A549 (cell line): ENCODE measurements around the gene PCDH9. TPM values are rescaled to one million over a fixed set of nuclear protein-coding genes. Genes with fewer than 3 reads are reported as not detected.
"Not testable (repeated sequence)": the region's sequence is repeated elsewhere in the genome, so short reads cannot be mapped to it uniquely, and the experiment has no call there.

ENCODE experiments used
- ATAC-seq, 2 experiments: fragments of 200-7000 bp in 1 of 2; fragments of >200 bp in 1 of 2; cut with Nextera tagmentation in 1 of 2; cut with Tn5 transposase in 1 of 2; 3 replicates each; pipeline versions ENCODE4 v1.8.0 to v1.9.1; 2018 to 2020; ENCODE audit warnings: mild to moderate bottlenecking in 1 of 2, moderate library complexity in 1 of 2
- CTCF ChIA-PET: fragments of 300-600 bp; sonication (Branson Sonifier 250); formaldehyde crosslinking; extraction: SDS; loops from one replicate; lab custom pipeline; 2021; ENCODE audit warnings: antibody characterized with exemption, inconsistent platforms; lab: Yijun Ruan, JAX
- POLR2A ChIA-PET: fragments of 350-600 bp; formaldehyde crosslinking; extraction: SDS; loops from one replicate; lab custom pipeline; 2021; ENCODE audit warnings: antibody characterized with exemption, inconsistent platforms; lab: Yijun Ruan, JAX
- DNase-seq, 2 experiments: peaks; one replicate each; pipeline versions ENCODE4 v3.0.0 to v3.0.0-alpha.2; 2011 to 2016; ENCODE audit warnings: low read depth in 1 of 2, low spot score in 1 of 2
- FAIRE-seq: peaks from 2 replicates; lab custom pipeline; 2011; peaks lifted over from hg19 to GRCh38; lab: Jason Lieb, UNC
- H3K27ac ChIP-seq, 2 experiments: fragments of >200 bp; sonication (Bioruptor Twin); formaldehyde crosslinking; 3 replicates each; pipeline ENCODE4 v1.5.1; 2016 to 2017
- H3K4me1 ChIP-seq: fragments of >200 bp; sonication (Bioruptor Twin); formaldehyde crosslinking; 3 replicates; pipeline ENCODE4 v1.6.1; 2016
- H3K4me2 ChIP-seq: fragments of >200 bp; sonication (Bioruptor Twin); formaldehyde crosslinking; 3 replicates; pipeline ENCODE4 v1.6.1; 2016
- H3K4me3 ChIP-seq: fragments of >200 bp; sonication (Bioruptor Twin); formaldehyde crosslinking; 3 replicates; pipeline ENCODE4 v1.5.1; 2016
- H3K9me3 ChIP-seq: fragments of >200 bp; sonication (Bioruptor Twin); formaldehyde crosslinking; 3 replicates; pipeline ENCODE4 v1.6.1; 2016
- CBX2 ChIP-seq: fragments of 200-600 bp; sonication (generic); IDR thresholded peaks from 2 replicates; pipeline ENCODE4 v1.6.1; 2016; ENCODE audit warnings: low read depth, mild to moderate bottlenecking, borderline replicate concordance
- CHD2 ChIP-seq: fragments of 150-350 bp; IDR thresholded peaks from 2 replicates; pipeline ENCODE4 v1.6.1; 2014; ENCODE audit warnings: low read length; ENCODE audit not compliant: partially characterized antibody
- EP300 ChIP-seq, 2 experiments: fragments of >200 bp; sonication (Bioruptor Twin); formaldehyde crosslinking; IDR thresholded peaks; 2 replicates in 1 of 2; 3 replicates in 1 of 2; pipeline ENCODE4 v1.6.1; 2016 to 2017
- ESRRA ChIP-seq: fragments of 150-350 bp; IDR thresholded peaks from 2 replicates; pipeline ENCODE4 v1.6.1; 2014; ENCODE audit warnings: mild to moderate bottlenecking, low read length, borderline replicate concordance
- FOSL2 ChIP-seq, 2 experiments: fragments of 450-650 bp in 1 of 2; fragments of >200 bp in 1 of 2; sonication (Bioruptor Twin) in 1 of 2; formaldehyde crosslinking; IDR thresholded peaks; 2 replicates each; pipeline versions ENCODE4 v1.5.0 to v1.6.1; 2016 to 2020; ENCODE audit warnings: mild to moderate bottlenecking in 1 of 2, moderate library complexity in 1 of 2
- HMGXB4 ChIP-seq: fragments of 250-450 bp; sonication (Bioruptor Pico); IDR thresholded peaks from 2 replicates; pipeline ENCODE4 v1.5.0; 2021; ENCODE audit warnings: mild to moderate bottlenecking, moderate library complexity, borderline replicate concordance
- HOXB13 ChIP-seq: fragments of 250-450 bp; sonication (Bioruptor Pico); IDR thresholded peaks from 2 replicates; pipeline ENCODE4 v1.5.0; 2020; ENCODE audit warnings: low read depth, mild to moderate bottlenecking, moderate library complexity
- JUNB ChIP-seq: fragments of >200 bp; sonication (Bioruptor Twin); formaldehyde crosslinking; IDR thresholded peaks from 2 replicates; pipeline ENCODE4 v1.6.1; 2016
- KDM1A ChIP-seq: fragments of 200-600 bp; sonication (generic); IDR thresholded peaks from 2 replicates; pipeline ENCODE4 v1.6.1; 2016; ENCODE audit warnings: low read depth, mild to moderate bottlenecking
- KDM5A ChIP-seq: fragments of 200-600 bp; sonication (generic); IDR thresholded peaks from 2 replicates; pipeline ENCODE4 v1.6.1; 2016; ENCODE audit warnings: antibody characterized with exemption, mild to moderate bottlenecking
- MAX ChIP-seq: IDR thresholded peaks from 2 replicates; pipeline ENCODE4 v1.6.1; 2012
- NFE2L2 ChIP-seq: fragments of 150-350 bp; conservative IDR thresholded peaks from 2 replicates; pipeline ENCODE4 v1.6.1; 2014; ENCODE audit warnings: low read length
- RCOR1 ChIP-seq: fragments of 150-350 bp; IDR thresholded peaks from 2 replicates; pipeline ENCODE4 v1.6.1; 2014; ENCODE audit warnings: antibody characterized with exemption, low read length, low read depth
- RNF2 ChIP-seq: fragments of 200-600 bp; sonication (generic); IDR thresholded peaks from 2 replicates; pipeline ENCODE4 v1.6.1; 2016; ENCODE audit warnings: low read depth, mild to moderate bottlenecking, antibody characterized with exemption, moderate library complexity, borderline replicate concordance
- TFCP2L1 ChIP-seq: fragments of 250-450 bp; sonication (Bioruptor Pico); IDR thresholded peaks from 2 replicates; pipeline ENCODE4 v1.5.0; 2021; ENCODE audit warnings: mild to moderate bottlenecking
- TP53 ChIP-seq: fragments of 250-450 bp; sonication (Bioruptor Pico); IDR thresholded peaks from 2 replicates; pipeline ENCODE4 v1.5.0; 2021; ENCODE audit warnings: mild to moderate bottlenecking, moderate library complexity
- ZFP36 ChIP-seq: fragments of 450-650 bp; IDR thresholded peaks from 2 replicates; pipeline ENCODE4 v1.6.1; 2014; ENCODE audit warnings: borderline replicate concordance; ENCODE audit not compliant: partially characterized antibody
- WGBS: methylation state at CpG from one replicate; pipeline ENCODE4 v1.1.6; 2017; ENCODE audit errors: missing lambda C conversion rate; 5-methylcytosine and 5-hydroxymethylcytosine counted together
- polyA plus RNA-seq, 4 experiments: library from polyadenylated mRNA; depleted of rRNA in 3 of 4; stranded (reverse); fragments of >200 nt; fragmentation: RNase III in 1 of 4; extraction: RNeasy Plus Mini Kit Qiagen cat#74134 plus additional on column Dnase treatment in 1 of 4; gene quantifications; 2 replicates in 3 of 4; 3 replicates in 1 of 4; pipeline ENCODE4 v1.2.3, GENCODE V29; 2011 to 2017
- small RNA-seq, 6 experiments: library from RNA; depleted of rRNA; stranded (forward); fragments of <200 nt; gene quantifications; one replicate each; pipeline ENCODE3, GENCODE V24; 2012

PCDH9 gene
- polyA plus RNA-seq, 2 of the 4 experiments (the other 2 are of a cell fraction) = 16.0 to 29.5 TPM

- DNase-seq (no peak), FAIRE-seq (no peak), ATAC-seq (no peak)
- H3K27ac ChIP-seq = no peak overlapping the region
- 26% methylated on average over 1 of the region's 1 CpG for WGBS
- H3K4me1 ChIP-seq = no peaks in the 10 kb centered on the region
- H3K9me3 ChIP-seq = no peaks in the 10 kb centered on the region
- no peak overlapping the region for H3K4me3 ChIP-seq
- TF ChIP-seq KDM1A = no peak
- no peak for TF ChIP-seq KDM5A
- no peak for TF ChIP-seq TP53
- TF ChIP-seq ZFP36 = no peak
- no peak for TF ChIP-seq CBX2
- TF ChIP-seq CHD2 = no peak
- TF ChIP-seq NFE2L2 = no peak
- no peak for TF ChIP-seq ESRRA
- no peak for TF ChIP-seq MAX
- TF ChIP-seq HMGXB4 (CRISPR knock-in tag) = no peak
- no peak for TF ChIP-seq JUNB
- no peak for TF ChIP-seq RCOR1
- TF ChIP-seq FOSL2 (IDR thresholded peaks at IDR 0.05) = no peak
- TF ChIP-seq FOSL2 (CRISPR knock-in tag; IDR thresholded peaks at IDR 0.05) = no peak
- no peak for TF ChIP-seq EP300 (IDR thresholded peaks at IDR 0.05)
- no peak for TF ChIP-seq TFCP2L1 (CRISPR knock-in tag)
- no peak for TF ChIP-seq HOXB13
- no peak for TF ChIP-seq RNF2
- H3K4me2 ChIP-seq = no peak overlapping the region
- CTCF ChIA-PET = no interaction called here
- POLR2A ChIA-PET = no interaction called here
These were observed 967.8 kb downstream of the PCDH9 start for GRCh38 chr13:66262330-66262729.

GRCh38 chr13:66259426-66259825 lies 970.7 kb downstream of the PCDH9 start:
- DNase-seq, H3K27ac ChIP-seq, POLR2A ChIA-PET, ATAC-seq, FAIRE-seq, CTCF ChIA-PET, H3K4me3 ChIP-seq, H3K9me3 ChIP-seq, H3K4me1 ChIP-seq, H3K4me2 ChIP-seq: not testable (repeated sequence)
- WGBS = 85% methylated on average over 7 of the region's 17 CpGs

Small RNA genes lying within 50 kb of the gene (small RNA-seq; reads per million reads assigned to genes)
- gene RNU7-87P = 0 reads per million in 6 experiments
